GM18909 (cell line): ENCODE data around the gene PPARA.
"Not testable (repeated sequence)": the region's sequence is repeated elsewhere in the genome, so short reads cannot be mapped to it uniquely, and the experiment has no call there.

Source experiments
- ATAC-seq: cut with Tn5 transposase; IDR thresholded peaks from one replicate; pipeline ENCODE4 v1.9.1; 2021; ENCODE audit warnings: mild to moderate bottlenecking; ENCODE audit not compliant: unreplicated experiment, poor library complexity

The PPARA gene

DNA sequence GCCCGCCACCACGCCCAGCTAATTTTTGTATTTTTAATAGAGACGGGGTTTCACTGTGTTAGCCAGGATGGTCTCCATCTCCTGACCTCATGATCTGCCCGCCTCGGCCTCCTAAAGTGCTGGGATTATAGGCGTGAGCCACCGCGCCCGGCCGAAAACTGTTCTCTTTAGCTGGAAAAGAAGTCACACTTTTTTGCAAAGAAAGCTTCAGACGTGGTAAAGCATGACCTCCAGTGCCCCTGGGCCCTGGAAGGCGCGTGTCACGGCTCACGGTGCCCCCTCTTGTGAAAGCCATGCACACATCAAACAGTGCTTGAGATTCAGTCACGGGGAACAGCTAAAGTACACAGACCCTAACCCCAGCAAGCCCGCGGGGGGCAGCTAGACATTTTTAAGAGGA is 48.5 kb downstream of the PPARA start:
- not testable (repeated sequence) for ATAC-seq

DNA sequence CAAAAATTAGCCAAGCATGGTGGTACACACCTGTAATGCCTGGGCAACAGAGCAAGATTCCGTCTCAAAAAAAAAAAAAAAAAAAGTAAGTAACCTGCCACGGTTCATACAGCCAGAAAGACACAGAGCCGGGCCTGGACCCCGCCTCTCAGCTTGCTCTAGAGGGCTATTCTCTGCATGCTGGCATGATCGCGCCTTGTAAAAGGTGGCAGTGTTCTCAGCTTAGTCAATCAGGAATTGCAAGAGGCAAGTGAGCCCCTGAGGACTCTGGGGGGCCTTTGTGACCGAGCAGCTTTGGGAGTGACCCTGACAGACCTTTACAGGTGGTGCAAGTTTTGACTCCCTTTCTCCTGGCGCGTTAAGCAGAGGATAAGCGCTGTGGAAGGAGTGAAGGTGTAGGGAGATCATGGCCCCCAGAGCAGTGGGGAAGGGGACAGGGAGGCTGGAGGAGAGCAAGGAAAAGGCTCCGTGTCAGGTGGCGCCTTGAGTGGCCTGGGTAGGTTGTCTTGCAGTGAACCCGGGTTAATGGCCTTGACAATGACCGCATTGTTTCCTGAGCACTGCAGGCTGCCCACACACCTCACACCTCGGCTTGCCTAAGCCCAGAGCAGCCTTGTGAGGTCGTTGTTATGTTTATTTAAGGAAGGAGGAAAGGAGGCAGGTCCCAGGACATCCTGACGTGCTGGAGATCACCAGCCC is 50.9 kb downstream of the PPARA start:
- no peak for ATAC-seq

DNA sequence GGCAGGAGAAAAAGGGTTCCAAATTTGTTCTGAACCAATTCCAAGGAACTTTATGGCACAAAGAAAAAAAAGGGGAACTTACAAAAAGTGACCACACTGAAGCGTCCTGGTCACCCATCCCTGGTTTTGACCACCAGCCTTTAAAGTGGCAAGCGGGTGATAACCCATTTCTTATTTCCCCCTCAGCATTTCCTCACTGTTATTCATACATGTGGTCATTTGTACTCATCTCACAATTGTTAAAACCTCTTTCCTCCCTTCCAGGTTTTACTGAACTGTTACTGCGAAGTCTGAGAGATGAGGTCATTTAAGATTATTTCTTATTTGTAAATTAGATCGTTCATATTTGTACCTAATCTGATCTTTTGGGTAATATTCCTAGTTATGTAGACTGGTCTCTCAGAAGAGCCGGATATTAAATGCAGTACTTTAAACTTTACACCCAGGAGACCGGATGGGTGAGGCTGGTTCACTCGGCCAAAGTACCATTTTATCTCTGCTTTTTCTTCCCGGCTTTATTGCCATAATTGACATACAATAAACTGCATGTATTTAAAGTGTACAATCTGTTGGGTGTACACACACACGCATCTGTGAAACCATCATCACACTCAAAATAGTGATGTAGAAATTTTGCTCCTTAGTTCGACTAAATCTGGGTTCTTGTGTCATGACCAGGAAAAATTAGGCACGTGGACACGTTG is 52.7 kb downstream of the PPARA start:
- no peak for ATAC-seq

DNA sequence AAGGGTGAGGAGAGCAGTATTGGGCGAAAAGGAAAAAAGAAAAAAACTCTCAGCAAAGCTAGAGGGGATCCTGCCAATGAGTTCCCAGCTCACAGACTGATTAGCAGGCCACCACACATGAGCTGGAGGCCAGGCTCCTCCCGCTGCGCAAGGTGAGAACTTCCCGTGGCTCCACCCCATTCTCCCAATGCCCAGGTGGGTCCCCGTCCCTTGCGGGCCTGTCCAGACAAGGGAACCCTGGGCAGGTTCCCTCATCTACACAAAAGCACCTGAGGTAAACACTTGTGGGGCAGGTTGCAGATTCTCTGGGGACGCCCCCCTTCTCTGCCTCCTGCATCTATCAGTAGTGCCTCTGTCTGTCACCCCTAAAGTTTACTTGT is 53.3 kb downstream of the PPARA start:
- no peak for ATAC-seq

DNA sequence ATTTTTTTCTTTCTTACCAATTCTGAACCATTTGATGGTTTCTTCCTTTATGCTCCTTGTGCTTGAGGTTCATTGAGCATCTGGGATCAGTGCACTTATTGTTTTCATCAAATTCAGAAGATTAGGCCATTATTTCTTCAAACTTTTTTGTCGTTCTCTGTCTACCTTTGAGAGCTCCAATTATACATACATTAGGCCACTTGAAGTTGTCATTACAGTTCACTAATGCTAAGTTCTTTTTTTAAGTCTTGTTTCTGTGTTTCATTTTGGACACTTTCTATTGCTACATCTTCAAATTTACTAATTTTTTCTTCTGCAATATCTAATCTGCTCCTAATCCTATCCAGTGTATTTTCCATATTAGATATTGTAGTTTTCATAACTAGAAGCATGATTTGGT is 58.9 kb downstream of the PPARA start:
- no peak for ATAC-seq

DNA sequence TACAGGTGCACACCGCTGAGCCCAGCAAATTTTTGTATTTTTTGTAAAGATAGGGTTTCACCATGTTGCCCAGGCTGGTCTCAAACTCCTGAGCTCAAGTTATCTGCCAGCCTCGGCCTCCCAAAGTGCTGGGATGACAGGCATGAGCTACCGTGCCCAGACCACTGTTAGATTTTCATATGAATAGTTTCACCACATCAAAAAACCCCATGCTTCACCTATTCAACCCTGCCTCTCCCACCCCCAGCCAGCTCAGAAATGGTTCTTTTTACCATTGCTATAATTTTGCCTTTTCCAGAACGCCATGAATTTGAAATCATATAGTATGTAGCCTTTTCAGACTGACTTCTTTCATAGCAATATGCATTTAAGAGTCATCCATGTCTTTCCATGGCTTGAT is 61.9 kb downstream of the PPARA start:
- ATAC-seq = no peak

DNA sequence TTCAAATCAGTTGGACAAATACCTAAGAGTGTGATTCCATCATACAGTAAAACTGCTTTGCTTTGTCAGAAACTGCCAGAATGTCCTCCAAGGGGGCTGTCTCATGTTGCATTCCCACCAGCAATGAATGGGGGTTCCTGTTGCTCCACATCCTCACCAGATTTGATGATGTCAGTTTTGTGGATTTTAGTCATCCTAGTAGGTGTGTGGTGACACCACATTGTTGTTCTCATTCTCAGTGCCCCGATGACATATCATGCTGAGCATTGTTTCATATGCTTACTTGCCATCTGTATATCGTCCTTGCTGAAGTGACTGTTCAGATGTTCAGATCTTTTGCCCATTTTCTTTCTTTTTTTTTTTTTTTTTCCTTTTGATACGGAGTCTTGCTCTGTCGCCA is 62.7 kb downstream of the PPARA start:
- ATAC-seq = no peak

DNA sequence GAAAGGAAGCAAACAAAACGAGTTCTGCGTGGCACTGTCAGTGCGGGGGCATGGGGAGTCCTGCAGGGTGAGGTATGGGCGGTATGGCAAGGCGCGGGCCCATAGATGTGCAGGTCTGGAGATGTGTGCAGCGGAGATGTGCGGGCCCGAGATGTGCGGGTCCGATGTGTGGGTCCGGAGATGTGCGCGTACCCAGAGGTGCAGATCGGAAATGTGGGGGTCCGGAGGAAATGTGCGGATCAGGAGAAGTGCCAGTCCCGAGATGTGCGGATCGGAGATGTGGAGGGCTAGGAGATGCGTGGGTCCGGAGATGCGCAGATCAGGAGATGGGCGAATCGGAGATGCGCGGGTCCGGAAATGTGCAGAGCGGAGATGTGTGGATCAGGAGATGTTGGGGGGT is 63.8 kb downstream of the PPARA start:
- no peak for ATAC-seq

DNA sequence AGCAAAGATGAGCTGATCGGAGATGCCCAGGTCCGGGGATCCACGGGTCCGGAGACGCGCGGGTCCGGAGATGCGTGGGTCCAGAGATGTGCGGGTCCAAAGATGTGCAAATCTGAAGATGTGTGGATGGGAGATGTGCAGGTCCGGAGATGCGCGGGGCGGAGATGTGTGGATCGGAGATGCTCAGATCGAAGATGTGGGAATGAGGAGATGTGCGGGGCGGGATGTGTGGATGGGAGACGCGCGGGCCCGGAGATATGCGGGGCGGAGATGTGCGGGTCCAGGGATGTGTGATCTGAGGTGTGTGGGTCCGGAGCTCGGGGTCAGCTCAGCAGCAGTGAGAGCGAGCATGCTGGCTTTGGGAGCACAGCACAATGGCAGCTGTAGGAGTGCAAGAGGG is 64.3 kb downstream of the PPARA start:
- ATAC-seq = no peak

DNA sequence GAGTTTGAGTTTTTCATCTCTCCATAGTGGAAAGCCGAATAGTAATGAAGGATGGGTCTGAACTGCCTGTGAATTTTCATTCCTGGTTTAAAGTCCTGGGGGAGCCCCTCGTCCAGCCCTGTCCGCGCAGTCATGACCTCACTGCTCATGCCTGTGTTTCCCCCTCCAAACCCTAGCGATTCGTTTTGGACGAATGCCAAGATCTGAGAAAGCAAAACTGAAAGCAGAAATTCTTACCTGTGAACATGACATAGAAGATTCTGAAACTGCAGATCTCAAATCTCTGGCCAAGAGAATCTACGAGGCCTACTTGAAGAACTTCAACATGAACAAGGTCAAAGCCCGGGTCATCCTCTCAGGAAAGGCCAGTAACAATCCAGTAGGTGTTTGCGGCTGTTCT is 69.3 kb downstream of the PPARA start:
- no peak for ATAC-seq

DNA sequence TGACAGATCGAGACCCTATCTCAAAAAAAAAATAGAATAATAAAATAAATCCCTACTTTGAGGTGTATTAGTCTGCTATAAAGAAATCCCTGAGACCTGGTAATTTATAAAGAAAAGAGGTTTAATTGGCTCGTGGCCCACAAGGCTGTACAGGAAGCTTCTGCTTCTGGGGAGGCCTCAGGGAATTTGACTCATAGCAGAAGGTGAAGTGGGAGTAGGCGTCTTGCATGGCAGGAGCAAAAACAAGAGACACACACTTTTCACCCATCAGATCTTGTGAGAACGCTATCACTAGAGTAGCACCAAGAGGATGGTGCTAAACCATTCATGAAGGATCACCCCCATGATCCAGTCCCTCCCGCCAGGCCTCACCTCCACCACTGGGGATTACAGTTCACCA is 70.6 kb downstream of the PPARA start:
- no peak for ATAC-seq

DNA sequence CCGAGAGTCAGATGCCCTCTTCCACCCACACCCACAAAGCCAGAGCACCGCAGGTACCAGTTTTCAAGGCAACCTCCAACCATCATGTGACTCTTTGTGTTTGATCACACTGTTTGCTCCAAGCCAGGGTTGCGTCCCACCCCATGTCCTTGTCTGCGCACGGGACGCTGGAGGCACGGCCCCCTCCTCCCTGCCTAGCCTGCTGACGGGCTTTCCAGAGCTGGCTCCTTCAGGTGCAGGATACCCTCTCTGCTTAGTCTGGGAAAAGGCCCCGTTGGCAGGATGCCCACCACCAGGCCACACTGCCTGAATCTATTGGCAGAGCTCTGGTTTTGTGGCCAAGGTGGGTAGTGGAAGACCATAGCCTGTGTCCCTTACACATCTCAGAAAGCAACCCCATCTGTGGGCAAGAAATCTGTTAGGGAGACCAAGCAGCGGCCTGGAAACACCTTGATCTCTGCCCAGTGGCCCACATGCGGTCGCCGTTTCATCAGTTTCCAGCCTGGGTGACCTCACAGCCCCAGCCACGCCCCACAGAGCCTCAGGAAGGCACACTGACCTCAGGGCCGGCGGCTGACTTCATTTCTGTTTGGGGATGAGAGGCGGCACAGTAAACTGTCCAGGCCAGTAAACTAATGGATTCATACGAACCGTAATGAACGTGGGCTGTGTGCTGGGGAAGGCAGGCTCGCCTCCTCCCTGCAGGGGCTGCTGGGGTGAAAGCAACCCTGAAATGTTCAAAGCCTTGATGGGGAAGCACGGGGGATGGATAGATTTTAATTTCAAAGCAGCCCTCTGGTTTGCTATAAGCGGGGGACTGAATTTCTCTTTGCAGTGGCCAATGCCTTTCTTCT is 73.9 kb downstream of the PPARA start:
- no peak for ATAC-seq

DNA sequence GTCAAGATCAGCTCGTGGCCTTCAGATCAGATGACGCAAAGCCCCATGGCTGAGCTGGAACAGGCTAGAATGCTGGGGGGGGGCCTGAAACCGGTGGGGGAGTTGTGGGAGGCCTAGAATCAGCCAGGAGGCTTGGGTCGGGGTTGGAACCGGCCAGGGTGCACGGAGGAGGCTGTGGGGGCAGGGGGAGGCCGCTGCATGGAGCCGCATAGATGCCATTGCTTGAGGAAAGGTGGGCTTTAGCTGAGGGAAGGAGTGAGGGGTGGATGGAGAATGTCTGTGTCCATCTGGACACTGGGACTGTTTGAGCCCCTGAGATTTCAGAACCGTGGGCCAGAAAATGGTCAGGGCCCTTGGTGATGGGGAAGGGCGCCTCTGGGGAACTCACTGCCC is 74.6 kb downstream of the PPARA start:
- no peak for ATAC-seq

DNA sequence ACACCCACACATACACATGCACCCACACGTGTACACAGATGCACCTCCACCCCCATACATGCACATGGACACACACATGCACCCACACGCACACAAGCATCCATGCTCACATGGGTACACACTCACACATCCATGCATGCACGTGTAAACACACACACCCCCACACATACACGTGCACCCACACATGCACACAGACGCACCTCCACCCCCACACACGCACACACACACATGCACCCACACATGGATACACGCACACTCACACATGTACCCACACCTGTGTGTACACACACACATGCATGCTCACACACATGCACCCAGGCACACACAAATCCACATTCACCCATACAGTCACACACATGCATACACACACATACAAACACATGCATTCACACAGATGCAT is 75.3 kb downstream of the PPARA start:
- ATAC-seq = no peak

DNA sequence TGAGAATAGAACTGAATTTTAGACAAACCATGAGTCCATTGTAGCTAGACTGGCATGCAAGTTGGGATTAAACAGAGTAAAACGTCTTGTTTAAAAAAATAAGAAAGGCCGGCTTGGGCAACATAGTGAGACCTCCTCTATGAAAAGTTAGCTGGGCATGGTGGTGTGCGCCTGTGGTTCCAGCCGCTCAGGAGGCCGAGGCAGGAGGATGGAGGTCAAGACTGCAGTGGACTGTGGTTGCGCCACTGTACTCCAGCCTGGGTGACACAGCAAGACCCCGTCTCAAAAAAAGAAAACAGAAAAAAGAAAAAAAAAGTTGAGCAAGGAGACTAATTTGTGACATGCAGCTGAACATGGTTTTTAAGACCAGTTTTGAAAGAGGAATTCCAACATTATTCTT is 76.3 kb downstream of the PPARA start:
- ATAC-seq = no peak

DNA sequence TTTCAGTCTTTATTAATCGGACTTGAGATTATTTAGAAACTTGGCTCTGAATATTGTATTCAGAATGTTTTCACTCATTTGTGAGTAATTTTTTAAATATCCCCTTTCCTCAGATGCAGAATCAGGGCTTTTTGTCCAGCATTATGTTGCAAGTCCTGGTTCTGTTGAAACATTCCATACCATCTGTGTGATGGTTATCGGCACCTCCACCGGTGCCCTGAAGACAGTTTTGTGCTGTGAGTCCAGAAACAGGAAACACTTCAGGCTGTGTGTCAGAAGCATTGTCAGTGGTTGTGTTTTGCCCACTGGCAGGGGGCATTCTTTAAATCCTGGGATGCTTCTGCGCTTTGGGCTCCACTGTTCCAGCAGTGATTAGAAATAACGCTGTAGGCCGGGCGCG is 79.4 kb downstream of the PPARA start:
- no peak for ATAC-seq

DNA sequence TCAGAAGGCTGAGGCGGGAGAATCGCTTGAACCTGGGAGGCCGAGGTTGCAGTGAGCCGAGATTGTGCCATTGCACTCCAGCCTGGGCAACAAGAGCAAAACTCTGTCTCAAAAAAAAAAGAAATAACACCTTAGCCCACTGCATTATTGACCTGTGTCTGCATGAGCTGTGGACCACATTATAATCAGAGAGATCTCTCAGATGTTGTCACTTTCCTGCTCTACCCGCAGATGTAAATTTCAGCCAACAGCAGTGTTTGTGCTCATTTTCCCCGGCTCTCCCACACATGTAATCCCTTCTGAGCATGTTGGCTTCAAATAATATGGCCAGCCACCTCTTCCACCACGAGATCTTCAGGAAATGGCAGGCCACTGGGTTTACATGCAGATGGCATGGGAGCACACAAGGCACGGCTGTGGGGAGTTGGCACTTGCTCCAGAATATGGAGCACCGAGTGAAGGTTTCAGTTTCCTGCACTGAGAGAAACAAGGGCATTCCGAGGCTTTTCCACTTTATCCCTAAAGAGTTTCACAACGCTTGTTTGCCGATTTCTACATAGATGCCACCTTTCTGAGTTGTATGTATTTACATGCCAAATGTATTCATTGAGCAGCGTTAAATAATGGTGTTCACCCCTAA is 80.1 kb downstream of the PPARA start:
- ATAC-seq = no peak

DNA sequence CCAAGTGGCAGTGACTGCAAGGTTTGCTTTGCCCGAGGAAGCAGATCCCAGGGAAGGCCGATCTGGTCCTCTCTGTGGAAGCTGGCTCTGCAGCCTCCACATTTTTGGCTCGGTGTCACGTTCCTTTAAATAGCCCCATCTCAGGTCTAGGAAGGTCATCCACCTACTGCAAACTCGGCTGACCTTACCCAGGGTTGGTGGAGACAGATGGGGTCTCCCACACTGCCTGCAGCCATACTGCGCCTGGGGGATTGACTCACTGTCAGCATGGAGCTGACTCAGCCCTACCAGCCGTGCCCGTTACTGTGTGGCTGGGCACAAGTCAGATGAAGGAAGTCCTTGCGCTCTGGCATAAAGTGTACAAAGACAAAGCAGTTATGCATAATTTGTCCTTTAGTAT is 82.9 kb downstream of the PPARA start:
- ATAC-seq = no peak

DNA sequence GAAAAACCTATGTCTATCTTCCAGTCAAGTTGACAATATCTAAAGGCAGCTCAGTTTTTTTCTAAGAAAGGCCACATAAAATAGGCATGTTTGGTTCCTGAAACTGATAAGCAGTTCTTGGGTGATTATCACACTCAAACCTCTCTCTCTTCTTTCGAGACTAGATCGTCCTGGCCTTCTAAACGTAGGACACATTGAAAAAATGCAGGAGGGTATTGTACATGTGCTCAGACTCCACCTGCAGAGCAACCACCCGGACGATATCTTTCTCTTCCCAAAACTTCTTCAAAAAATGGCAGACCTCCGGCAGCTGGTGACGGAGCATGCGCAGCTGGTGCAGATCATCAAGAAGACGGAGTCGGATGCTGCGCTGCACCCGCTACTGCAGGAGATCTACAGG is 84.6 kb downstream of the PPARA start:
- ATAC-seq = no peak

DNA sequence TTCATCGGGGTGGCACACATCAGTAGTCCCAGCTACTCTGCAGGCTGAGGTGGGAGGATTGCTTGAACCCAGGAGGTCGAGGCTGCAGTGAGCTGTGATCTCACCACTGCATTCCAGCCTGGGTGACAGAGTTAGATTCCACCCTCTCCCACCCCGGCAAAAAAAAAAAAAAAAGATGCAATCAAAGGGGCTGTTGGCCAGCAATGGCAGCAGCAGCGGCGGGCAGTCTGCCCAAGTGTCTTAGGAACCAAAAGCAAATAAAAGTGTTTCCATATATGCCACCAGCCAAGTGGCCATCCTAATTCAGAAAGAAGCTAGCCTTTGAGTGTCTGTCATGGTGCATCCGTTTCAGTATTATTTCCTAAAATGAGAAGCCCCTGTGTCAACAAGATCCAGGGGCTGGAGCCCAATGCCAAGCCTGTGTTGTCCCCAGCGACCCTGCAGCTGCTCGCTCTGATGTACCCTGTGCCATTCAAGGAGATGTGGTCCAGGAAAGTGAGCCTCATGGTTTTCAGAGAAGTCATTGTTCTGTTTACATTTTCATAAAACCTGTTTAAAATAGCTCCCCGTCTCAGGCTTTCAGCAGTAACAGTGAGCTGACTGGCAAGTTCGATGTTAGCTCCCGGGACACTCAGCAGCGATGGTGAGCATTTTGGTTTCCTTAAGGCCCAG is 87.3 kb downstream of the PPARA start:
- ATAC-seq = no peak
